GM18517 (cell line): ENCODE results near the gene LPCAT1.

Experiments used
- ATAC-seq: cut with Tn5 transposase; IDR thresholded peaks from one replicate; pipeline ENCODE4 v1.9.1; 2021; ENCODE audit warnings: mild to moderate bottlenecking, moderate library complexity; ENCODE audit not compliant: unreplicated experiment

LPCAT1 gene

DNA sequence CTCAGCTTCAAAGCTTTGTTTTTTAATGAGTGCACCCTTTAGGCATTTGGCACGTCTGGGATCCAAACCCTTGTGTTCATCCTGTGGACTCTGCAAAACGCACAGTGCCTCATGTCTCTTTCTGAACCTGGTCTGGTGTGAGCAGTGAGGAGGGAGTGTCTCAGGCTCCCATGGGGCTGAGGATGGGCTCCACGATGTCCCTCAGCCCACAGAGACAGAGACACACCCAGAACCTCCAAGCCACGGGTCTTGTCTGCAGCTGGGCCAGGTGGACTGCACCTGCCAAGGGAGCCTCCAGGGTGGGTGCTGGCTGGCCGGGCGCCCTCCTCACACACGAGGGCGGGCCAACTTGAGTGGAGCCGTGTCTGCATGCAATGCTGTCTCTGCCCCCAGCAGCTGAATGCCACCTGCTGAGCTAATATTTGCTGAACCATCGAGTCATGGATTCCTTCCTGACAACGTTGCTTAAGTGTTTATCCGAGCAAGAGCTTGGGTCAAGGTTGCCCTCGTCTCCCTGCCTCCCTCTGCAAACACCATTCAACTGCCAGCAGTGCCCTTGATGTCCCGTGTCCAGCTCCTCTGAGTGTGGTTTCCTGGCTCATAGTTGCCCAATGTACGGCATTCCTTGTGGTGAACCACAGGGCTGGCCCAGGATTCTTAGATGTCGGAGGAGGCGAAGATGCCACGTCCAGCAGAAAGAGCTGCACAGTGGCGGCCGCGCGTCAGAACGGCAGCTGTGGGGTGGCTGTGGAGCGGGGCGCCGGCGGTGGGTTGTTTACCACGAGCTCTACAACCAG, 31.4 kb upstream of the LPCAT1 start:
- ATAC-seq: no peak

GRCh38 chr5:1554410-1554967, 30.7 kb upstream of the LPCAT1 start:
- no peak for ATAC-seq

GRCh38 chr5:1553539-1554409, 30.0 kb upstream of the LPCAT1 start:
- ATAC-seq: no peak

- ATAC-seq: no peak
Observed at GRCh38 chr5:1552521-1553255, 28.9 kb upstream of the LPCAT1 start.

GRCh38 chr5:1551426-1552301, 27.9 kb upstream of the LPCAT1 start:
- no peak for ATAC-seq

DNA sequence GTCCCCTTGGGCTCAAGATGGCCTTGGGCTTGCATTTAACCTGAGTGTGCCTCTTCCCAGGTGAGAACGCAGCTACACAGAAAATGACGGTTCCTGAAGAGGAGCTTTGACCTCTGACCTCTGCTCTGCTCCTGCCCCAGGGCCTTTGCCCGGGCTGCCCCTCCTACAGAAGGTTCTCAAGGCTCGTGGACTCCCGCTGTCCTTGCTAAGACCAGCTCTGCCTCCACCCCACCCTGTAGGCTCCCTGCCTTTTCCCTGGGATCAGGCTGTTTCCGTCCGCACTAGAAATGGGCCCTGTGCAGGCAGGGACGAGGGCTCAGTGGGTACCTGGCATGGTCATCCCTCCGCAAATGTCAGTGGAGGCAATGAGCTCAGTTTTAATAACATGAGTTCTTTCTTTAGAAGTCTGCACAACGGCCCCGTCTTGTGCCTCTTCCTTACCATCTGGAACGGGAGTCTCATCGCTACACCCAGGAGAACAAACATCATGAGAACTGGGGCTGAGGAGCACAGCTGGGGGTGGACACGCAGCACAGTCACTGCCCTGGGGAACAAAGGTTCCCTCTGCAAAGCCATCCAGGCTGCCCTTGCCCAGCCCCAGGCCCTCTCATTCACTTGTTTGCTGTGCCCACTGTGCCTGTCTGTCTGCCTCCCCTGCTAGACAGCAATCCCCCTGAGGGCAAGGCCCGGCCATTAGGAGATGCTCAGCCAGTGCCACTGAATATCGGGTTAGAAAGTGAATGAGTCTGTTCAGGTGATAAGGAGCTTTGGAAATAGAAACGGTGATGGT, 26.7 kb upstream of the LPCAT1 start:
- no peak for ATAC-seq

DNA sequence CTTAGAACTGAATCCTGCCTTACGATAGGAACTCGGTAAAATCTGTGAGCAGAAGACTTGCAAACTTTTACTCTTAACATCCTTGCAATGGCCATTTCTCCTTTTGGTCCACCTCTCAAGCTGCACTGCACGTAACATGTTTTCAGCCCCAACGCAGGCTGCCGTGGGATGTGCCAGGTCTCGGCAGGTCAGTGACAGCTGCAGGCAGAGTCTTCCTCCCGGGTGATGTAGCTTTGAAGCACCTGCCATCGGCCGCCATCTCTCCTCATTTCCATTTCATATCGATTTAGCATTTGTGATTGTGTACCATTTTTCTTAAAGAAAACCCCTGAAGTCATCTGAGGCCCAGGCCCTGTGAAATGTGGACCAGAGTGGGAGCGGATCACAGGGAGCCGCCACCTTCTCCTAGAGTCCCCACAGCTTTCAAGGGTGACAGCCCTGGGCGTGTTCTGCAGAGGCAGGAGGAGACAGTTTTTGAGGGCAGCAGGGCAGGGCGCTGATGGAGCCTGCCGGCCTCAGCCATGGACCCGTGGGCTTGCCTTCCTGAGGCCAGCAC, 25.8 kb upstream of the LPCAT1 start:
- ATAC-seq: no peak

DNA sequence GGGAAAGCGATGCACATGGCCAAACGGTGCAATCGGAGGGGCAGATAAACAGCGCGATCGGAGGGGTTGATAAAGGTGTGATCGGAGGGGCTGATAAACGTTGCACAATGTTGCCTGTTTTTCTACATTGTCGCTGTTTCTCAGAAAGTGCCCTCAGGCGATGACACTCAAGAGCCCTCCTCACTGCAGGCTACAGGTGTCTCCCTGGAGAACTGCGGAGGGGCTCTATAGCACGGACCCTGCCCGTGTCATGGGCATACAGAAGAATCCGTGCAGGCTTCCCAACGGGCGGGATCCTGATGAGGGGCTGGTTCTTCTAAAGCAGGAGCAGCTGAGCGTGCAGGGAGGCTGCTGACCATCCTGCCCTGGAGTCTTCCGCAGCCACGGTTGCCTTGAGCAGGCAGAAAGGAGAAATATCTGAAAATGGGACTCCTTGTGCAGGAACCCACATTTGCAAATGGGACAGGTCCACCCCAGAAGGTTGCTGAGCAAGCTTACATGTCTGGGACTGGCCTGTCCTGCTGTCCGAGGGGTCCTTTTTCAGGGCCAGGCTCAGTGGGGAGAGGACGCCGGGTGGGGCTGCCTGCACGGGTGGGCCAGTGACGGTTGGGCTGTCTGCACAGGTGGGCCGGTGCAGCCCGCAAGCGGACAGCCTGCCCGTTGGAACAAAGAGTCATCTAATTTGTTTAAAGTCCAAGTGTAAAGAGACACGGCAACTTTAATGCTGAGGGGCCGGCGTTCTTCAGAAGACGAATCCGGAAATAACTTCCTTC, 25.1 kb upstream of the LPCAT1 start:
- ATAC-seq: no peak

- ATAC-seq: no peak
Observed at GRCh38 chr5:1547655-1548054, 23.9 kb upstream of the LPCAT1 start.

GRCh38 chr5:1547236-1547635, 23.5 kb upstream of the LPCAT1 start:
- no peak for ATAC-seq

DNA sequence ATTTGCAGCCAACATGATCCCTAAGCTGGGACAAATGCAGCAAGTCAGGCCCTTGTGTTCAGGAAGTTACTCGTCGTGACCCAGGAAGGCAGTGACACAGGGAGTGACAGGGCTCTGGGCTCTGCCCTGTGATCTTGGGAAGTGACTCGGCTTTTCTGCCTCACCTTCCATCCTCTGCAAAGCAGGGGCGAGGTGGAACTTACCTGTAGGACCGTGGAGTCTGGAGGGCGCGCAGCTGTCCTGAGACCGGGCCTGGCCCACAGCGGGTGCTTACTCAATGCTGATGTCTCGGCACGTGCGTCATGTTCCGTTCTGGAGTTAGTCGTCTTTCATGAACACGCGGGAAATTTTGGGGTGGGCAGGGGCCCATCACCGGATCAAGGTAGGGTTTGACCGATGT, 22.8 kb upstream of the LPCAT1 start:
- no peak for ATAC-seq

GRCh38 chr5:1545805-1546355, 22.1 kb upstream of the LPCAT1 start:
- no peak for ATAC-seq

- no peak for ATAC-seq
Observed at GRCh38 chr5:1545126-1545804, 21.5 kb upstream of the LPCAT1 start.

- no peak for ATAC-seq
Observed at GRCh38 chr5:1544294-1544961, 20.7 kb upstream of the LPCAT1 start.

DNA sequence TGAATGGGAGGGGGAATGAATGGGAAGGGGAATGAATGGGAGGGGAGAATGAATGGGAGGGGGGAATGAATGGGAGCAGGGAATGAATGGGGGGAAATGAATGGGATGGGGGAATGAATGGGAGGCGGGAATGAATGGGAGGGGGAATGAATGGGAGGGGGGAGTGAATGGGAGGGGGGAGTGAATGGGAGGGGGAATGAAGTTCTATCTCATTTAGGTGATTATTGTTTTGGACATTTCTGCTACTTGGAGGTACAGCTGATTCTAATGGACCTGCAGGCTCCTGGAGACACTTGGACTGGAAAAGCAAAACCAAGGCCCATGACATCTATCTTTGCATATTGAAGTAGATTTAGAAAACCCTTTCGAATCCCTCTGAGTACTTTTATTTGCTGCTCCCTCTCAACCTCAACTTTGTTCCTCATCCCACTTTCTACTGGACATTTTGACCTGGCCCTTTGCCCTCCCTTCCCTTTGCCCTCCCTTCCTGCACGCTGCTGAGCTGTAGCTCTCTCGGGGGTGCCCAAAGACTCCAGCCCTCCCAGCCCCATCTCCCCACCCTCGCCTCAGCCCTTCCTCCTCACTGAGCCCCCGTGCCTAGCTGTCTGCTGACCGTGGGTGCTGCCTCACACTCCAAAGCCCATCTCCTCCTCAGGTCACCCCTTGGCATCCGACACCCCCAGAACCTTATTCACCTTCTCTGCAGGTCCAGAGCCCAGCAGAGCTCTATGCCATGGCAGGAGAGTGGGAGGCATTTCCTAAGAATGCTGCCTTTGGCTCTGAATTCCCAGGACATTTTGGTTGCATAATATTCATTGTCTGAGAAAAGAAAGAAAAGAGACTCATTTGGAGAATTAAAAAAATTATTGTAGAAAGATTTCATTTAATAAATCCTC, 19.9 kb upstream of the LPCAT1 start:
- no peak for ATAC-seq

DNA sequence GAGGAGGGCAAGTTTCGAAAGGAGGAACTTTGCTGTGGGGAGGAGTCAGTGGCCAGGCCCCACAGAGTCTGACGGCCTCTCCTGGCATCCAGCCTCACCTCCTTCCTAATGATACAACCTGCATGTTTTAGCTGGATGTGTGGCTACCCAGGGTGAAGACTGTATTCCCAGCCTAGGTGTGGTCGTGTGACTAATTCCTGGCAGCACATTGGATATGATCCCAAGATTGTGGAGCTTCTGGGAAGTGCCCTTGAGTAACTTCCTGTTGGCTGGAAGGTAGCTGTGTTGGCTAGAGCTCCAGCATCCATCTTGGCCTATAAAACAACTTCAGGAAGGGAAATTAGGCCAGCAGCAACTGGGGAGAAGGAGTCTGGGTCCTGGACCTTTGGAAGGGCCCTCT, 19.0 kb upstream of the LPCAT1 start:
- no peak for ATAC-seq
